Testis (tissue), 3 donors: ENCODE data around the gene PPP2R2D. TPM values are rescaled to one million over a fixed set of nuclear protein-coding genes. Genes with fewer than 3 reads are reported as not detected.

ENCODE experiments used
- DNase-seq: peaks from one replicate; pipeline ENCODE4 v3.0.0-alpha.2; 2019
- H3K27ac ChIP-seq, 2 donors: fragments of 200-600 bp; sonication (generic); one replicate each; pipeline ENCODE4 v1.5.1; 2019
- H3K27me3 ChIP-seq: fragments of 200-600 bp; sonication (generic); one replicate; pipeline ENCODE4 v1.5.1; 2019
- H3K36me3 ChIP-seq: fragments of 200-600 bp; sonication (generic); one replicate; pipeline ENCODE4 v1.5.1; 2017; ENCODE audit warnings: low read depth; ENCODE audit errors: missing control alignments
- H3K4me1 ChIP-seq: fragments of 200-600 bp; sonication (generic); one replicate; pipeline ENCODE4 v1.5.1; 2019
- H3K4me3 ChIP-seq, 2 donors: fragments of 200-600 bp; sonication (generic); one replicate each; pipeline ENCODE4 v1.5.1; 2017 to 2019
- H3K9me3 ChIP-seq: fragments of 200-600 bp; sonication (generic); one replicate; pipeline ENCODE4 v1.5.1; 2017
- CTCF ChIP-seq, 3 experiments: fragments of 450-650 bp in 2 of 3; fragments of 200-600 bp in 1 of 3; sonication (generic) in 1 of 3; IDR thresholded peaks; one replicate each; pipeline ENCODE4 v1.5.1; 2016 to 2019; ENCODE audit warnings: antibody characterized with exemption in 3 of 3, mild to moderate bottlenecking in 2 of 3, moderate library complexity in 1 of 3
- POLR2A ChIP-seq: fragments of 450-650 bp; IDR thresholded peaks from one replicate; pipeline ENCODE4 v1.6.1; 2017; ENCODE audit warnings: antibody characterized with exemption, mild to moderate bottlenecking, moderate library complexity
- WGBS, 2 donors: methylation state at CpG; one replicate each; pipeline ENCODE4 v1.1.5; 2018; 5-methylcytosine and 5-hydroxymethylcytosine counted together
- intact Hi-C: fragments of 100-400 bp; cut with DNase I; formaldehyde crosslinking; loops from one replicate; pipeline ENCODE4 v1.15.1; 2023; ENCODE audit warnings: low total_unique reads
- polyA plus RNA-seq: library from polyadenylated mRNA; stranded (reverse); fragments of 350-450 nt; fragmentation: Illumina TruSeq; extraction: RNeasy Lipid Tissue Mini Kit (QIAGEN cat#74804); gene quantifications from one replicate; pipeline ENCODE4 v1.2.3, GENCODE V29; 2014; ENCODE audit warnings: low read depth, low replicate concordance; ENCODE audit not compliant: insufficient read depth
- total RNA-seq, 2 donors: library from RNA; depleted of rRNA; stranded (reverse); fragments of >200 nt; gene quantifications; one replicate each; pipeline ENCODE4 v1.2.3, GENCODE V29; 2016

Gene PPP2R2D
- total and polyA plus RNA-seq, 3 donors from 2014 or later = 34.9 to 49.2 (median 48.5) TPM

GRCh38 chr10:131860311-131860710 is 40.5 kb upstream of the PPP2R2D start:
- WGBS, 2 donors = 78 to 85% methylated on average over 7 of the region's 7 CpGs
- no peak overlapping the region for H3K27ac ChIP-seq
- DNase-seq = no peak
- intact Hi-C loops = no loop called here
- H3K4me1 ChIP-seq = no peaks in the 10 kb centered on the region
- no peak overlapping the region for H3K4me3 ChIP-seq
- no peaks in the 10 kb centered on the region for H3K9me3 ChIP-seq
- TF ChIP-seq POLR2A = no peak
- TF ChIP-seq CTCF (IDR thresholded peaks at IDR 0.05) = no peak
- no peaks in the 10 kb centered on the region for H3K36me3 ChIP-seq
- H3K27me3 ChIP-seq = no peaks in the 10 kb centered on the region

DNA sequence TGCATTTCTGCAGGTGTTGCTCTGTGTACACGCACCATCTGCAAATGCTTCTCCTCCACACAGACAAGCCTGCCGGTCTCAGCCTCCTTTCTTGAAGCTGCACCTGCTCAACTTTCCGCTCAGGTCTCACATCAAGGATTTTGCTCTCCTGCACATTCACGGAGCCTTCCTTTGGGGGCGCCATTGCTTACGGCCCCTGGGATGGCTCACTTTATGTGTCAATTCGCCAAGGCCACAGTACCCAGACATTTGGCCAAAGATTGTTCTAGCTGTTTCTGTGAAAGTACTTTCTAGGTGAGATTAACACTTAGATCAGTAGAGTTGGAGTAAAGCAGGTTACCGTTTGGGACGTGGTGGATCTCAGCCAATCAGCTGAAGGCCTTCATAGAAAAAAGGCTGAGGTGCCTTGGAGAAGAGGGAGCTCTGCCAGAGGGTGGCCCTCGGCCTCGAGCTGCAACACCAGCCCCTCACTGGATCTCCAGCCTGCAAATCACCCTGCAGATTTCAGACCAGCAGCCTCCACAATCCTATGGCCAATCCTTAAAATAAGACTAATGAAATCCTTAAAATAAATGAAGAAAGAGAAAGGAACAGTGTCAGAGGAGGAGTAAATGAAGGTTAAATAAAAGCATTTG is 39.9 kb upstream of the PPP2R2D start:
- intact Hi-C loops = no loop called here
- DNase-seq = no peak
- no peaks in the 10 kb centered on the region for H3K9me3 ChIP-seq
- 54 to 55% methylated on average over 11 of the region's 11 CpGs for WGBS, 2 donors
- H3K4me1 ChIP-seq = no peaks in the 10 kb centered on the region
- H3K27ac ChIP-seq = no peak overlapping the region
- H3K27me3 ChIP-seq = no peaks in the 10 kb centered on the region
- H3K4me3 ChIP-seq = no peak overlapping the region
- no peak for TF ChIP-seq CTCF (IDR thresholded peaks at IDR 0.05)
- TF ChIP-seq POLR2A = no peak
- no peaks in the 10 kb centered on the region for H3K36me3 ChIP-seq

DNA sequence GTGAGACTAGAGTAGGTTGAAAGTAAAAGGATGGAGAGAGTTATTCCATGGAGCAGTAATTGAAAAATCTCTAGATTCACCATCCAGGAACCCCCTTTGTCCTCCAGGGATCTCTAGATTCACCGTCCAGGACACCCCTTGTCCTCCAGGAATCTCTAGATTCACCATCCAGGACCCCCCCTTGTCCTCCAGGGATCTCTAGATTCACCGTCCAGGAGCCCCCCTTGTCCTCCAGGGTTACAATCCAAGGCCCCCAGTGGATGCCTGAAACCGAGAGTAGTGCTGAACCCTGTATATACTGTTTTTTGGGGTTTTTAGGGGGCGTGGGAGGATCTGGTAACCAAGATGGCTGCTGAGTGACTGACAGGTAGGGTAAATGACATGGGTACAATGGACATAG is 38.3 kb upstream of the PPP2R2D start:
- Histone ChIP-seq H3K36me3 (no peaks in the 10 kb centered on the region), H3K9me3 (no peaks in the 10 kb centered on the region), H3K4me1 (no peaks in the 10 kb centered on the region), H3K27ac (no peak overlapping the region), H3K27me3 (no peaks in the 10 kb centered on the region), H3K4me3 (no peak overlapping the region)
- intact Hi-C loops = no loop called here
- 70 to 88% methylated on average over 4 of the region's 4 CpGs for WGBS, 2 donors
- no peak for DNase-seq
- TF ChIP-seq CTCF (IDR thresholded peaks at IDR 0.05) (no peak), POLR2A (no peak)

DNA sequence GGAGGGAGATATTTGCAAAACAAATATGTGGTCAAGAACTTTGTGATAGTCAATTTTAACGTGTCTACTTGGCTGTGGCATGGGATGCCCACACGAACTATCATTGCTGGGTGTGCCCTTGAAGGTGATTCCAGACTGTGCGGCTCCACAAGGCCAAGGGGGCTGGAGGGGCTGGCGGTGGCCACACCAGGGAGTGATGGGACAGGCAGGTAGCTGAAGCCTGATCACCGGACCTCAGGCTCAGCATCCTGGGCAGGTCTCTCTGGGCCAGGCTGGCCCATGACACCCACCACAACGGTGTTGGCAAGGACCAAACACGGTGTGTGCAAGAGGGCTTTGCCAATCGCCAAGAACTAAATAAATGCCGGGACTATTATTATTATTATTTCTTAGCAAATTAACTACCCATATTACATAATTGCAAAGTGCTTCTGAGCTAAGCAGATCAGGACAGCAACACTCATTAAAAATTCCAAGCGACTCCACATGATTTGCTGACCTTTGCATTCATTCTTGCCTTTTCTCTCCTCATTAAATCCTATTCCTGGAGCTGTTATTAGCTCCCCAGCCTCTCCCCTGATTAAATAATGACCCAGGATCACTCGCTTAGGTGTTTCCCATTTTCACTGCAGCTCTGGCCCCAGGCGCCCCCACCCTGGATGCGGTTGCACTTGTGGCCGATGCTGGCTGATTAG is 35.4 kb upstream of the PPP2R2D start:
- Histone ChIP-seq H3K4me3 (no peak overlapping the region), H3K4me1 (no peaks in the 10 kb centered on the region), H3K27me3 (no peaks in the 10 kb centered on the region), H3K9me3 (no peaks in the 10 kb centered on the region), H3K36me3 (no peaks in the 10 kb centered on the region), H3K27ac (no peak overlapping the region)
- intact Hi-C loops = no loop called here
- no peak for TF ChIP-seq CTCF (IDR thresholded peaks at IDR 0.05)
- TF ChIP-seq POLR2A = no peak
- 61 to 74% methylated on average over 14 of the region's 14 CpGs for WGBS, 2 donors
- DNase-seq = no peak

- H3K4me3 ChIP-seq = no peak overlapping the region
- H3K27ac ChIP-seq = no peak overlapping the region
- no peaks in the 10 kb centered on the region for H3K36me3 ChIP-seq
- WGBS, 2 donors = 82 to 89% methylated on average over 10 of the region's 10 CpGs
- no peaks in the 10 kb centered on the region for H3K27me3 ChIP-seq
- intact Hi-C loops = no loop called here
- no peaks in the 10 kb centered on the region for H3K9me3 ChIP-seq
- H3K4me1 ChIP-seq = no peaks in the 10 kb centered on the region
- no peak for TF ChIP-seq POLR2A
- no peak for TF ChIP-seq CTCF (IDR thresholded peaks at IDR 0.05)
- DNase-seq = no peak
These were observed 34.1 kb upstream of the PPP2R2D start for GRCh38 chr10:131866673-131867072.
